ENCODE measurements around the gene TTC21B.

DNA sequence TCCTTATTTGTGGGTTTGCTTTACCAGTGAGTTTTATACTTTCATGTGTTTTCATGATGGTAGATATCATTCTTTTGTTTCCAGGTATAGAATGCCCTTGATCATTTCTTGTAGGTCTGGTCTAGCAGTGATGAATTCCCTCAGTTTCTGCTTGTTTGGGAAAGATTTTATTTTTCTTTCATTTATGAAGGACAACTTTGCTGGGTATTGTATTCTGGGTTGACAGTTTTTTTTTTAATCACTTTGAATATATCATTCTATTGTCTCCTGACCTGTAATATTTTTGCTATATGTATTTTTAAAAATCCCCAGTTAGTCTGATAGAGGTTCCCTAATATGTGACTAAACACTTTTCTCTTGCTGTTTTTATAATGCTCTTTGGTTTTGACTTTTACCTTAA lies 101.2 kb downstream of the TTC21B start:
- TF ChIP-seq, protein P1, sequence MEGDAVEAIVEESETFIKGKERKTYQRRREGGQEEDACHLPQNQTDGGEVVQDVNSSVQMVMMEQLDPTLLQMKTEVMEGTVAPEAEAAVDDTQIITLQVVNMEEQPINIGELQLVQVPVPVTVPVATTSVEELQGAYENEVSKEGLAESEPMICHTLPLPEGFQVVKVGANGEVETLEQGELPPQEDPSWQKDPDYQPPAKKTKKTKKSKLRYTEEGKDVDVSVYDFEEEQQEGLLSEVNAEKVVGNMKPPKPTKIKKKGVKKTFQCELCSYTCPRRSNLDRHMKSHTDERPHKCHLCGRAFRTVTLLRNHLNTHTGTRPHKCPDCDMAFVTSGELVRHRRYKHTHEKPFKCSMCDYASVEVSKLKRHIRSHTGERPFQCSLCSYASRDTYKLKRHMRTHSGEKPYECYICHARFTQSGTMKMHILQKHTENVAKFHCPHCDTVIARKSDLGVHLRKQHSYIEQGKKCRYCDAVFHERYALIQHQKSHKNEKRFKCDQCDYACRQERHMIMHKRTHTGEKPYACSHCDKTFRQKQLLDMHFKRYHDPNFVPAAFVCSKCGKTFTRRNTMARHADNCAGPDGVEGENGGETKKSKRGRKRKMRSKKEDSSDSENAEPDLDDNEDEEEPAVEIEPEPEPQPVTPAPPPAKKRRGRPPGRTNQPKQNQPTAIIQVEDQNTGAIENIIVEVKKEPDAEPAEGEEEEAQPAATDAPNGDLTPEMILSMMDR (IDR thresholded peaks at IDR 0.05), result no peak
- no peak for TF ChIP-seq POLR2A (IDR thresholded peaks at IDR 0.05)

All from vagina (tissue), 2 donors.